ENCODE data around the gene FADS2.

Gene FADS2

DNA sequence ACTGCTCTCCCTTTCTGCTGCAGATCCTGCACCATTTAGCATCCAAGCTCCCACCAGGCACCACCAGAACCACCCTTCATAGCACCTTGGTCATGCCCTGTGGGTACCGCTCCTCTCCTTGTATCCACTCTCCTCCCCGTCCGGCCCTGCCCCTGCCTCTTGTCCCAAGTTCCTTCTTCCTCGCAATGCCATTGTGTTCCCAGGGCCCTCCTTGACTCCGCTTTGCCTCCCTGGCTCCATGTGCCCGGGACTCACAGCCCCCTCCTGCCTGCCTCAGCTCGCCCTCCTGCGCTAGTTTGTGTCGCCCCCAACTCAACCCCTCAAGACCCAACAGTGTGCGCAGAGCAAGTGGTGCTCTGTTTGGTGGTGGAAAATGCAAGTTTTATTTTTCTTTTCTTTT is 10.8 kb downstream of the FADS2 start:
- TF ChIP-seq, protein P1, sequence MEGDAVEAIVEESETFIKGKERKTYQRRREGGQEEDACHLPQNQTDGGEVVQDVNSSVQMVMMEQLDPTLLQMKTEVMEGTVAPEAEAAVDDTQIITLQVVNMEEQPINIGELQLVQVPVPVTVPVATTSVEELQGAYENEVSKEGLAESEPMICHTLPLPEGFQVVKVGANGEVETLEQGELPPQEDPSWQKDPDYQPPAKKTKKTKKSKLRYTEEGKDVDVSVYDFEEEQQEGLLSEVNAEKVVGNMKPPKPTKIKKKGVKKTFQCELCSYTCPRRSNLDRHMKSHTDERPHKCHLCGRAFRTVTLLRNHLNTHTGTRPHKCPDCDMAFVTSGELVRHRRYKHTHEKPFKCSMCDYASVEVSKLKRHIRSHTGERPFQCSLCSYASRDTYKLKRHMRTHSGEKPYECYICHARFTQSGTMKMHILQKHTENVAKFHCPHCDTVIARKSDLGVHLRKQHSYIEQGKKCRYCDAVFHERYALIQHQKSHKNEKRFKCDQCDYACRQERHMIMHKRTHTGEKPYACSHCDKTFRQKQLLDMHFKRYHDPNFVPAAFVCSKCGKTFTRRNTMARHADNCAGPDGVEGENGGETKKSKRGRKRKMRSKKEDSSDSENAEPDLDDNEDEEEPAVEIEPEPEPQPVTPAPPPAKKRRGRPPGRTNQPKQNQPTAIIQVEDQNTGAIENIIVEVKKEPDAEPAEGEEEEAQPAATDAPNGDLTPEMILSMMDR (IDR thresholded peaks at IDR 0.05) = no peak

- TF ChIP-seq, protein P1 (IDR thresholded peaks at IDR 0.05) = no peak
Measured at GRCh38 chr11:61839742-61840141, 11.6 kb downstream of the FADS2 start.

GRCh38 chr11:61840371-61840770 is 12.3 kb downstream of the FADS2 start:
- TF ChIP-seq, protein P1 (IDR thresholded peaks at IDR 0.05) = no peak

GRCh38 chr11:61841636-61842527 is 13.8 kb downstream of the FADS2 start:
- TF ChIP-seq, protein P1 (IDR thresholded peaks at IDR 0.05) = no peak

- TF ChIP-seq, protein P1 (IDR thresholded peaks at IDR 0.05) = no peak
Measured at GRCh38 chr11:61842528-61842820, 14.4 kb downstream of the FADS2 start.

DNA sequence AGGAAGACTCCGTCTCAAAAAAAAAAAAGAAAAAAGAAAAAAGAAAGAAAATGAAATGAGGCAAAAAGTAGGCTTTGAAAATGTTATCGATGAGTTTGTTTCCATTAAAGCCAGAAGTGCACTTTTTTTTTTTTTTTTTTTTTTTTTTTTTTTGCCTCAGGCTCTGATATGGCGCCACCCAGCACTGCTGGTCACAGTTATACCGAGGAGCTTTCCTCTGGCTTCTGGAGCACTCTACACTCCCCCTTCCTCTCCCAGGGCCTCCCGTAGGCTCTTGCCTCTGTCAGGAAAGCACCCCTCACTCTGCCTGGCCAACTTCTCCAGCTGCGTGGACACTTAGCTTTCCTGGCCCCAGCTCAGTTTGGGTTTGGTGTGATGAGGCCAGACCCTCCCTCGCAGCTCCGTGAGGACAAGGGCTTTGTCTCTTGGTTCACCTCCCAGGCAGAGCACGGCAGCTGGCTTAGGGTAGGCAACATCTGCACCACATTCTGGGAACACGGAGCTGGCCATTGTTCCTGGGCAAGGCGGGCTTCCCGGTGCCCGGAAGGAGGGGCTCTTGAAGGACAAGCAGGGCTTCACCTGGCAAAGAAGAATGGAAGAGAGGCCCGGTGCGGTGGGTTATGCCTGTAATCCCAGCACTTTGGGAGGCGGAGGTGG is 16.9 kb downstream of the FADS2 start:
- TF ChIP-seq, protein P1 (IDR thresholded peaks at IDR 0.05) = no peak

- TF ChIP-seq, protein P1 (IDR thresholded peaks at IDR 0.05) = no peak
Measured at GRCh38 chr11:61846362-61847020, 18.4 kb downstream of the FADS2 start.
